Endothelial cell of umbilical vein (primary cell): ENCODE measurements around the gene CCDC188. TPM values are rescaled to one million over a fixed set of nuclear protein-coding genes. Genes with fewer than 3 reads are reported as not detected.

Experiments used
- BruUV-seq: library from RNA; stranded (reverse); fragments of 400-500 nt; replicated peaks from 2 replicates; lab custom pipeline; 2021; lab: Mats Ljungman, UMichigan
- CTCF ChIA-PET: fragments of 300-600, 350-600 bp; sonication (Branson Sonifier 250); formaldehyde crosslinking; loops from one replicate; lab custom pipeline; 2021; ENCODE audit warnings: antibody characterized with exemption, inconsistent platforms; lab: Charles Lee
- POLR2A ChIA-PET: fragments of 300-600, 350-600 bp; sonication (Branson Sonifier 250); formaldehyde crosslinking; loops from one replicate; lab custom pipeline; 2021; ENCODE audit warnings: antibody characterized with exemption, inconsistent platforms; lab: Charles Lee
- DNase-seq: peaks from one replicate; pipeline ENCODE4 v3.0.0-alpha.2; 2011; ENCODE audit warnings: low read depth, low spot score
- FAIRE-seq: peaks from 2 replicates; lab custom pipeline; 2011; peaks lifted over from hg19 to GRCh38; lab: Jason Lieb, UNC
- H2AFZ ChIP-seq: 2 replicates; pipeline ENCODE4 v1.6.0; 2012; ENCODE audit warnings: low read depth, low read length, control low read depth, inconsistent platforms
- H3K27ac ChIP-seq: 2 replicates; pipeline ENCODE4 v1.5.1; 2011; ENCODE audit warnings: low read depth, mild to moderate bottlenecking, control low read depth, low read length, moderate library complexity; ENCODE audit not compliant: insufficient read depth
- H3K27me3 ChIP-seq, 2 experiments: 2 replicates each; pipeline versions ENCODE4 v1.6.0 to v1.6.1; 2011; ENCODE audit warnings: low read length in 2 of 2, mixed read lengths in 1 of 2; ENCODE audit not compliant: control insufficient read depth in 2 of 2, insufficient read depth in 2 of 2
- H3K36me3 ChIP-seq, 2 experiments: 2 replicates in 1 of 2; 3 replicates in 1 of 2; pipeline ENCODE4 v1.5.1; 2011; ENCODE audit warnings: low read length in 2 of 2, mild to moderate bottlenecking in 1 of 2, moderate library complexity in 1 of 2; ENCODE audit not compliant: control insufficient read depth in 2 of 2, insufficient read depth in 2 of 2; ENCODE audit errors: extremely low read depth in 1 of 2
- H3K4me1 ChIP-seq: 3 replicates; pipeline ENCODE4 v1.5.1; 2011; ENCODE audit warnings: mild to moderate bottlenecking, low read length; ENCODE audit not compliant: control insufficient read depth, insufficient read depth; ENCODE audit errors: extremely low read depth
- H3K4me2 ChIP-seq: 2 replicates; pipeline ENCODE4 v1.6.1; 2011; ENCODE audit warnings: low read length, control low read depth, mixed read lengths; ENCODE audit not compliant: insufficient read depth
- H3K4me3 ChIP-seq, 3 experiments: fragments of 200-600 bp in 1 of 3; sonication (generic), shearing (Covaris generic) in 1 of 3; replicated peaks in 1 of 3; 2 replicates each; pipeline ENCODE4 v1.5.1; 2011 to 2016; ENCODE audit warnings: control low read depth in 3 of 3, low read length in 3 of 3, mild to moderate bottlenecking in 2 of 3, inconsistent platforms in 1 of 3, low read depth in 1 of 3, moderate library complexity in 1 of 3; ENCODE audit not compliant: insufficient read depth in 1 of 3
- H3K79me2 ChIP-seq: 2 replicates; pipeline ENCODE4 v1.6.0; 2012; ENCODE audit warnings: low read length, inconsistent platforms; ENCODE audit not compliant: control insufficient read depth, insufficient read depth
- H3K9ac ChIP-seq: replicated peaks from 2 replicates; pipeline ENCODE3; 2011; ENCODE audit warnings: low read length, control low read depth; ENCODE audit not compliant: insufficient read depth; ENCODE audit errors: extremely low read depth
- H3K9me1 ChIP-seq: replicated peaks from 3 replicates; pipeline ENCODE4 v1.6.0; 2011; ENCODE audit warnings: mild to moderate bottlenecking, low read length; ENCODE audit not compliant: control insufficient read depth, insufficient read depth; ENCODE audit errors: extremely low read depth
- H3K9me3 ChIP-seq: replicated peaks from 2 replicates; pipeline ENCODE4 v1.5.1; 2012; ENCODE audit warnings: low read length, inconsistent platforms; ENCODE audit not compliant: control insufficient read depth, insufficient read depth
- H4K20me1 ChIP-seq: replicated peaks from 2 replicates; pipeline ENCODE3; 2011; ENCODE audit warnings: mild to moderate bottlenecking, low read length; ENCODE audit not compliant: control insufficient read depth, insufficient read depth; ENCODE audit errors: extremely low read depth
- EZH2 ChIP-seq: IDR thresholded peaks from 2 replicates; pipeline ENCODE4 v1.6.1; 2012; ENCODE audit warnings: borderline replicate concordance, low read depth, mild to moderate bottlenecking, moderate library complexity, low read length, inconsistent platforms; ENCODE audit not compliant: severe bottlenecking
- FOS ChIP-seq: IDR thresholded peaks from 2 replicates; pipeline ENCODE4 v1.6.1; 2011; ENCODE audit warnings: mild to moderate bottlenecking, low read length, moderate library complexity, borderline replicate concordance; ENCODE audit not compliant: insufficient read depth
- GATA2 ChIP-seq: IDR thresholded peaks from 2 replicates; pipeline ENCODE4 v1.7.0; 2011; ENCODE audit warnings: low read depth, mild to moderate bottlenecking, moderate library complexity, mixed read lengths, low read length; ENCODE audit not compliant: insufficient read length, insufficient read depth
- JUN ChIP-seq: IDR thresholded peaks from 2 replicates; pipeline ENCODE4 v1.6.1; 2011; ENCODE audit warnings: borderline replicate concordance, low read depth; ENCODE audit not compliant: insufficient read length, insufficient read depth
- MYC ChIP-seq: IDR thresholded peaks from one replicate; pipeline ENCODE4 v1.6.1; 2011; ENCODE audit warnings: mild to moderate bottlenecking, low read depth, low read length
- POLR2A ChIP-seq: IDR thresholded peaks from 2 replicates; pipeline ENCODE4 v1.6.1; 2012; ENCODE audit warnings: low read depth, mild to moderate bottlenecking, control low read depth, low read length
- POLR2AphosphoS5 ChIP-seq: IDR thresholded peaks from 2 replicates; pipeline ENCODE4 v1.6.1; 2012; ENCODE audit warnings: low read depth, mild to moderate bottlenecking, control low read depth, low read length, moderate library complexity; ENCODE audit not compliant: insufficient read depth
- dilution Hi-C: fragments of 300-500 bp; cut with MboI; formaldehyde crosslinking; loops from one replicate; pipeline ENCODE4 v1.15.0; 2019; ENCODE audit warnings: low sequenced_read_pairs; ENCODE audit not compliant: extremely low pct_ligation_motif_present
- intact Hi-C: fragments of 100-400 bp; cut with micrococcal nuclease; formaldehyde crosslinking; loops from one replicate; pipeline ENCODE4 v1.10.0; 2022
- polyA plus RNA-seq, 4 experiments: library from polyadenylated mRNA; depleted of rRNA in 3 of 4; stranded (reverse) in 3 of 4; unstranded in 1 of 4; fragments of >200 nt; gene quantifications; 2 replicates each; pipeline versions ENCODE4 v1.2.1 to v1.2.3, GENCODE V29; 2011 to 2012; ENCODE audit warnings: missing spikeins in 1 of 4
- total RNA-seq: library from RNA; stranded (reverse); gene quantifications from 2 replicates; pipeline ENCODE4 v1.2.3, GENCODE V29; 2021
- TF ChIP-seq, protein P1 (sequence below): IDR thresholded peaks from 2 replicates; pipeline ENCODE4 v1.6.1; 2011; ENCODE audit not compliant: insufficient read depth, insufficient read length
- TF ChIP-seq, protein P2 (sequence below), 2 donors: IDR thresholded peaks; 1 replicate in 1 of 2; 2 replicates in 1 of 2; pipeline ENCODE4 v1.5.1; 2011; ENCODE audit warnings: low read length in 2 of 2, mild to moderate bottlenecking in 2 of 2, moderate library complexity in 2 of 2, control low read depth in 1 of 2, inconsistent platforms in 1 of 2, low read depth in 1 of 2; ENCODE audit not compliant: insufficient read depth in 1 of 2; ENCODE audit errors: extremely low read depth in 1 of 2

Gene CCDC188
- total and polyA plus RNA-seq, 2 donors (not counting 3 experiments of a cell fraction or from before 2014, with no cell fraction given), result 9.4 to 9.8 TPM

DNA sequence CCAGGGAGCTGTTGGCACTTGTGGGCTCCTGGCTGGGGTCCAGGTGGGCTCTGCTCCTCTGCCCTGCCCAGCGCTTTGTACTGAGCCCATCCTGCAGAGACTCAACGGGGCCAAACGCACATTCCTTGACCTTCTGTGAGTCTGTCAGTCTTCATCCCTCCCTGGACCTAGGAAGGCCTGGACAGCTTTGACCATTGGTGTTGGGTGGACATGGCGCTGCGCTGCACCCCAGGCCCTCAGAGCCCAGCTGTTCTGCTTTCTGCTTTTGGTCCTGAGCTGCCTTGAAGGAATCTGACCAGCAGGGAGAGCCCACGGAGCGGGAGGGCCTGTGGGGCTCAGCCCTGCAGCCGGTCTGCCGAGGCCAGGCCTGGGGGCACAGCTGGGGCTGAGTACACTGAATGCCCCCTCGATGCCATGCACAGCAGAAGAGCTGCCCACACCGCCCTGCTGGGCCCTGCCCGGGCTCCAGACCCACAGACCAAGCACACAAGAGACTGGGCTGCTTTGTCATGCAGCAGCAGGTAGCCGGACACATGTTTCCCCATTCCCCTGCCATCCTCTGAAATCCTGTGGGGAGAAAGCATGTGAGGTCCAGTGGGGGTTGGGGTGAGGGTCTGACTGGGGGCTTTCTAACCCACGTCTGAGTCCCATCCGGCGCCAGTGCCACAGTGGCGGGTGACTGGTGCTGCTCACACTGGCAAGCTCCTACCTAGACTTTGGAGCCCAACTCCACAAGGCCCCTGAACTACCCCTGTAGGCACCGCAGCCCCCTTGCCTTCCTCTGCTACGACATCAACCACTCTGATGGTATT, 24.1 kb upstream of the CCDC188 start:
- FAIRE-seq (no peak), DNase-seq (no peak)
- dilution Hi-C loops, result no loop called here
- Histone ChIP-seq H3K27me3 (no peaks in the 10 kb centered on the region), H3K79me2 (no peaks in the 10 kb centered on the region), H4K20me1 (no peaks in the 10 kb centered on the region), H2AFZ (no peak overlapping the region), H3K4me3 (no peak overlapping the region), H3K27ac (no peak overlapping the region), H3K9me3 (no peaks in the 10 kb centered on the region), H3K4me1 (no peaks in the 10 kb centered on the region), H3K9me1 (no peaks in the 10 kb centered on the region), H3K36me3 (no peaks in the 10 kb centered on the region), H3K9ac (no peak overlapping the region), H3K4me2 (no peak overlapping the region)
- intact Hi-C loops, result no loop called here
- ChIA-PET POLR2A (no interaction called here), CTCF (interaction anchor here (1.2 to 2.9 kb wide), 3 partner anchors 18 to 111 kb away, joined by 3 to 19 read pairs (median 6); no protein-coding TSS in a partner anchor)
- no TSS peak for BruUV-seq
- no peak for TF ChIP-seq MYC
- no peak for TF ChIP-seq FOS
- TF ChIP-seq, protein P1, sequence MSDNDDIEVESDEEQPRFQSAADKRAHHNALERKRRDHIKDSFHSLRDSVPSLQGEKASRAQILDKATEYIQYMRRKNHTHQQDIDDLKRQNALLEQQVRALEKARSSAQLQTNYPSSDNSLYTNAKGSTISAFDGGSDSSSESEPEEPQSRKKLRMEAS, result no peak
- no peak for TF ChIP-seq JUN
- TF ChIP-seq GATA2, result no peak
- no peak for TF ChIP-seq POLR2AphosphoS5
- no peak for TF ChIP-seq EZH2
- TF ChIP-seq, protein P2, sequence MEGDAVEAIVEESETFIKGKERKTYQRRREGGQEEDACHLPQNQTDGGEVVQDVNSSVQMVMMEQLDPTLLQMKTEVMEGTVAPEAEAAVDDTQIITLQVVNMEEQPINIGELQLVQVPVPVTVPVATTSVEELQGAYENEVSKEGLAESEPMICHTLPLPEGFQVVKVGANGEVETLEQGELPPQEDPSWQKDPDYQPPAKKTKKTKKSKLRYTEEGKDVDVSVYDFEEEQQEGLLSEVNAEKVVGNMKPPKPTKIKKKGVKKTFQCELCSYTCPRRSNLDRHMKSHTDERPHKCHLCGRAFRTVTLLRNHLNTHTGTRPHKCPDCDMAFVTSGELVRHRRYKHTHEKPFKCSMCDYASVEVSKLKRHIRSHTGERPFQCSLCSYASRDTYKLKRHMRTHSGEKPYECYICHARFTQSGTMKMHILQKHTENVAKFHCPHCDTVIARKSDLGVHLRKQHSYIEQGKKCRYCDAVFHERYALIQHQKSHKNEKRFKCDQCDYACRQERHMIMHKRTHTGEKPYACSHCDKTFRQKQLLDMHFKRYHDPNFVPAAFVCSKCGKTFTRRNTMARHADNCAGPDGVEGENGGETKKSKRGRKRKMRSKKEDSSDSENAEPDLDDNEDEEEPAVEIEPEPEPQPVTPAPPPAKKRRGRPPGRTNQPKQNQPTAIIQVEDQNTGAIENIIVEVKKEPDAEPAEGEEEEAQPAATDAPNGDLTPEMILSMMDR (IDR thresholded peaks at IDR 0.05; ENCODE audit: extremely low read depth in 1 of 2, insufficient read depth in 1 of 2, low read depth in 1 of 2, low read length in 2 of 2), result no peak
- no peak for TF ChIP-seq POLR2A
